HepG2 (cell line): ENCODE results near the gene ASB16. TPM values are rescaled to one million over a fixed set of nuclear protein-coding genes. Genes with fewer than 3 reads are reported as not detected.

Experiments used
- ATF2 ChIP-seq: sonication (generic); formaldehyde crosslinking; IDR thresholded peaks from 2 replicates; pipeline ENCODE4 v1.4.0; 2020; ENCODE audit warnings: missing genetic modification reagents
- HIVEP1 ChIP-seq: sonication (generic); formaldehyde crosslinking; IDR thresholded peaks from 2 replicates; pipeline ENCODE4 v1.4.0; 2020; ENCODE audit warnings: mild to moderate bottlenecking, missing genetic modification reagents
- HNF1A ChIP-seq, 2 experiments: sonication (generic) in 1 of 2; formaldehyde crosslinking in 1 of 2; IDR thresholded peaks; 2 replicates each; pipeline versions ENCODE4 v1.4.0 to v1.6.1; 2016 to 2020; ENCODE audit warnings: borderline replicate concordance in 1 of 2, low read depth in 1 of 2, mild to moderate bottlenecking in 1 of 2, missing genetic modification reagents in 1 of 2
- SMAD3 ChIP-seq: sonication (generic); formaldehyde crosslinking; IDR thresholded peaks from 2 replicates; pipeline ENCODE4 v1.4.0; 2020; ENCODE audit warnings: missing genetic modification reagents
- SMC3 ChIP-seq: IDR thresholded peaks from 2 replicates; pipeline ENCODE4 v1.6.1; 2011; ENCODE audit warnings: low read length, improper control_type of control experiment
- SOX5 ChIP-seq: IDR thresholded peaks from 2 replicates; pipeline ENCODE4 v1.6.1; 2016; ENCODE audit warnings: borderline replicate concordance
- WIZ ChIP-seq: sonication (generic); formaldehyde crosslinking; IDR thresholded peaks from 2 replicates; pipeline ENCODE4 v1.5.1; 2020; ENCODE audit warnings: mild to moderate bottlenecking, missing genetic modification reagents
- ZBED4 ChIP-seq: sonication (generic); formaldehyde crosslinking; IDR thresholded peaks from 2 replicates; pipeline ENCODE4 v1.4.0; 2020; ENCODE audit warnings: missing genetic modification reagents, borderline replicate concordance
- ZBTB44 ChIP-seq: sonication (generic); formaldehyde crosslinking; IDR thresholded peaks from 2 replicates; pipeline ENCODE4 v1.4.0; 2020; ENCODE audit warnings: missing genetic modification reagents
- ZNF18 ChIP-seq: sonication (generic); formaldehyde crosslinking; IDR thresholded peaks from 2 replicates; pipeline ENCODE4 v1.8.0; 2022; ENCODE audit warnings: mild to moderate bottlenecking, missing genetic modification reagents; ENCODE audit not compliant: insufficient replicate concordance
- ZNF558 ChIP-seq: sonication (generic); formaldehyde crosslinking; IDR thresholded peaks from 2 replicates; pipeline ENCODE4 v1.9.0; 2022; ENCODE audit warnings: mild to moderate bottlenecking, missing genetic modification reagents, borderline replicate concordance
- ZSCAN5A ChIP-seq: sonication (generic); formaldehyde crosslinking; IDR thresholded peaks from 2 replicates; pipeline ENCODE4 v1.8.0; 2022; ENCODE audit warnings: mild to moderate bottlenecking, missing genetic modification reagents, borderline replicate concordance
- polyA plus RNA-seq, 8 experiments: library from polyadenylated mRNA; depleted of rRNA in 3 of 8; stranded (reverse) in 7 of 8; unstranded in 1 of 8; fragments of >200 nt; fragmentation: Illumina TruSeq in 4 of 8; extraction: Trizol in 4 of 8; gene quantifications; 2 replicates each; pipeline versions ENCODE4 v1.2.1 to v1.2.3, GENCODE V29; 2011 to 2016; ENCODE audit warnings: low read depth in 4 of 8, missing spikeins in 1 of 8, mixed read lengths in 1 of 8; ENCODE audit not compliant: insufficient read depth in 1 of 8
- total RNA-seq, 5 experiments: library from RNA; depleted of rRNA; stranded (reverse); fragments of >200 nt; fragmentation: Illumina TruSeq; extraction: Trizol; gene quantifications; 2 replicates each; pipeline ENCODE4 v1.2.3, GENCODE V29; 2016; ENCODE audit warnings: low read depth in 1 of 5

ASB16 gene
- total and polyA plus RNA-seq, 2 of the 13 experiments (the other 11 are each of a cell fraction or from before 2014, with no cell fraction given), result 0.07 TPM; not detected in 1

GRCh38 chr17:44220213-44221083 is 49.9 kb downstream of the ASB16 start (continued):
- TF ChIP-seq ZBED4 (CRISPR knock-in tag) (no peak), ZNF18 (CRISPR knock-in tag) (no peak), ZNF558 (CRISPR knock-in tag) (no peak), SOX5 (no peak), WIZ (CRISPR knock-in tag) (no peak), ATF2 (CRISPR knock-in tag) (no peak), SMAD3 (CRISPR knock-in tag) (no peak), HNF1A (IDR thresholded peaks at IDR 0.05; ENCODE audit: low read depth) (no peak), HNF1A (CRISPR knock-in tag; IDR thresholded peaks at IDR 0.05; ENCODE audit: borderline replicate concordance) (no peak), ZSCAN5A (CRISPR knock-in tag) (no peak), SMC3 (no peak), HIVEP1 (CRISPR knock-in tag) (no peak), ZBTB44 (CRISPR knock-in tag) (no peak)
